GM12801 (cell line): ENCODE results near the gene MYPN.

Experiments used
- CTCF ChIP-seq: IDR thresholded peaks from one replicate; pipeline ENCODE4 v1.5.1; 2011; ENCODE audit warnings: control low read depth; ENCODE audit not compliant: insufficient read length; ENCODE audit errors: extremely low read depth

MYPN gene

GRCh38 chr10:68135922-68136792 is 26.9 kb downstream of the MYPN start:
- TF ChIP-seq CTCF = no peak

GRCh38 chr10:68137171-68137570 is 27.9 kb downstream of the MYPN start:
- no peak for TF ChIP-seq CTCF

- TF ChIP-seq CTCF = no peak
Observed at GRCh38 chr10:68138526-68138925, 29.2 kb downstream of the MYPN start.

- no peak for TF ChIP-seq CTCF
Observed at GRCh38 chr10:68139448-68140272, 30.4 kb downstream of the MYPN start.

GRCh38 chr10:68142761-68143160 is 33.5 kb downstream of the MYPN start:
- no peak for TF ChIP-seq CTCF

- no peak for TF ChIP-seq CTCF
Observed at GRCh38 chr10:68144709-68145108, 35.4 kb downstream of the MYPN start.

GRCh38 chr10:68145705-68146104 is 36.4 kb downstream of the MYPN start:
- TF ChIP-seq CTCF = no peak
